Endothelial cell of umbilical vein (primary cell): ENCODE measurements around the gene GRM4. TPM values are rescaled to one million over a fixed set of nuclear protein-coding genes. Genes with fewer than 3 reads are reported as not detected.

Experiments
- BruUV-seq: library from RNA; stranded (reverse); fragments of 400-500 nt; replicated peaks from 2 replicates; lab custom pipeline; 2021; lab: Mats Ljungman, UMichigan
- CTCF ChIA-PET: fragments of 300-600, 350-600 bp; sonication (Branson Sonifier 250); formaldehyde crosslinking; loops from one replicate; lab custom pipeline; 2021; ENCODE audit warnings: antibody characterized with exemption, inconsistent platforms; lab: Charles Lee
- POLR2A ChIA-PET: fragments of 300-600, 350-600 bp; sonication (Branson Sonifier 250); formaldehyde crosslinking; loops from one replicate; lab custom pipeline; 2021; ENCODE audit warnings: antibody characterized with exemption, inconsistent platforms; lab: Charles Lee
- DNase-seq: peaks from one replicate; pipeline ENCODE4 v3.0.0-alpha.2; 2011; ENCODE audit warnings: low read depth, low spot score
- FAIRE-seq: peaks from 2 replicates; lab custom pipeline; 2011; peaks lifted over from hg19 to GRCh38; lab: Jason Lieb, UNC
- H2AFZ ChIP-seq: 2 replicates; pipeline ENCODE4 v1.6.0; 2012; ENCODE audit warnings: low read depth, low read length, control low read depth, inconsistent platforms
- H3K27ac ChIP-seq: 2 replicates; pipeline ENCODE4 v1.5.1; 2011; ENCODE audit warnings: low read depth, mild to moderate bottlenecking, control low read depth, low read length, moderate library complexity; ENCODE audit not compliant: insufficient read depth
- H3K27me3 ChIP-seq, 2 experiments: 2 replicates each; pipeline versions ENCODE4 v1.6.0 to v1.6.1; 2011; ENCODE audit warnings: low read length in 2 of 2, mixed read lengths in 1 of 2; ENCODE audit not compliant: control insufficient read depth in 2 of 2, insufficient read depth in 2 of 2
- H3K36me3 ChIP-seq, 2 experiments: 2 replicates in 1 of 2; 3 replicates in 1 of 2; pipeline ENCODE4 v1.5.1; 2011; ENCODE audit warnings: low read length in 2 of 2, mild to moderate bottlenecking in 1 of 2, moderate library complexity in 1 of 2; ENCODE audit not compliant: control insufficient read depth in 2 of 2, insufficient read depth in 2 of 2; ENCODE audit errors: extremely low read depth in 1 of 2
- H3K4me1 ChIP-seq: 3 replicates; pipeline ENCODE4 v1.5.1; 2011; ENCODE audit warnings: mild to moderate bottlenecking, low read length; ENCODE audit not compliant: control insufficient read depth, insufficient read depth; ENCODE audit errors: extremely low read depth
- H3K4me2 ChIP-seq: 2 replicates; pipeline ENCODE4 v1.6.1; 2011; ENCODE audit warnings: low read length, control low read depth, mixed read lengths; ENCODE audit not compliant: insufficient read depth
- H3K4me3 ChIP-seq, 3 experiments: fragments of 200-600 bp in 1 of 3; sonication (generic), shearing (Covaris generic) in 1 of 3; replicated peaks in 1 of 3; 2 replicates each; pipeline ENCODE4 v1.5.1; 2011 to 2016; ENCODE audit warnings: control low read depth in 3 of 3, low read length in 3 of 3, mild to moderate bottlenecking in 2 of 3, inconsistent platforms in 1 of 3, low read depth in 1 of 3, moderate library complexity in 1 of 3; ENCODE audit not compliant: insufficient read depth in 1 of 3
- H3K79me2 ChIP-seq: 2 replicates; pipeline ENCODE4 v1.6.0; 2012; ENCODE audit warnings: low read length, inconsistent platforms; ENCODE audit not compliant: control insufficient read depth, insufficient read depth
- H3K9ac ChIP-seq: replicated peaks from 2 replicates; pipeline ENCODE3; 2011; ENCODE audit warnings: low read length, control low read depth; ENCODE audit not compliant: insufficient read depth; ENCODE audit errors: extremely low read depth
- H3K9me1 ChIP-seq: replicated peaks from 3 replicates; pipeline ENCODE4 v1.6.0; 2011; ENCODE audit warnings: mild to moderate bottlenecking, low read length; ENCODE audit not compliant: control insufficient read depth, insufficient read depth; ENCODE audit errors: extremely low read depth
- H3K9me3 ChIP-seq: replicated peaks from 2 replicates; pipeline ENCODE4 v1.5.1; 2012; ENCODE audit warnings: low read length, inconsistent platforms; ENCODE audit not compliant: control insufficient read depth, insufficient read depth
- H4K20me1 ChIP-seq: replicated peaks from 2 replicates; pipeline ENCODE3; 2011; ENCODE audit warnings: mild to moderate bottlenecking, low read length; ENCODE audit not compliant: control insufficient read depth, insufficient read depth; ENCODE audit errors: extremely low read depth
- CTCF ChIP-seq, 2 donors: IDR thresholded peaks; 1 replicate in 1 of 2; 2 replicates in 1 of 2; pipeline ENCODE4 v1.5.1; 2011; ENCODE audit warnings: low read length in 2 of 2, mild to moderate bottlenecking in 2 of 2, moderate library complexity in 2 of 2, control low read depth in 1 of 2, inconsistent platforms in 1 of 2, low read depth in 1 of 2; ENCODE audit not compliant: insufficient read depth in 1 of 2; ENCODE audit errors: extremely low read depth in 1 of 2
- EZH2 ChIP-seq: IDR thresholded peaks from 2 replicates; pipeline ENCODE4 v1.6.1; 2012; ENCODE audit warnings: borderline replicate concordance, low read depth, mild to moderate bottlenecking, moderate library complexity, low read length, inconsistent platforms; ENCODE audit not compliant: severe bottlenecking
- FOS ChIP-seq: IDR thresholded peaks from 2 replicates; pipeline ENCODE4 v1.6.1; 2011; ENCODE audit warnings: mild to moderate bottlenecking, low read length, moderate library complexity, borderline replicate concordance; ENCODE audit not compliant: insufficient read depth
- GATA2 ChIP-seq: IDR thresholded peaks from 2 replicates; pipeline ENCODE4 v1.7.0; 2011; ENCODE audit warnings: low read depth, mild to moderate bottlenecking, moderate library complexity, mixed read lengths, low read length; ENCODE audit not compliant: insufficient read length, insufficient read depth
- JUN ChIP-seq: IDR thresholded peaks from 2 replicates; pipeline ENCODE4 v1.6.1; 2011; ENCODE audit warnings: borderline replicate concordance, low read depth; ENCODE audit not compliant: insufficient read length, insufficient read depth
- MYC ChIP-seq: IDR thresholded peaks from one replicate; pipeline ENCODE4 v1.6.1; 2011; ENCODE audit warnings: mild to moderate bottlenecking, low read depth, low read length
- POLR2A ChIP-seq: IDR thresholded peaks from 2 replicates; pipeline ENCODE4 v1.6.1; 2012; ENCODE audit warnings: low read depth, mild to moderate bottlenecking, control low read depth, low read length
- POLR2AphosphoS5 ChIP-seq: IDR thresholded peaks from 2 replicates; pipeline ENCODE4 v1.6.1; 2012; ENCODE audit warnings: low read depth, mild to moderate bottlenecking, control low read depth, low read length, moderate library complexity; ENCODE audit not compliant: insufficient read depth
- dilution Hi-C: fragments of 300-500 bp; cut with MboI; formaldehyde crosslinking; loops from one replicate; pipeline ENCODE4 v1.15.0; 2019; ENCODE audit warnings: low sequenced_read_pairs; ENCODE audit not compliant: extremely low pct_ligation_motif_present
- intact Hi-C: fragments of 100-400 bp; cut with micrococcal nuclease; formaldehyde crosslinking; loops from one replicate; pipeline ENCODE4 v1.10.0; 2022
- polyA plus RNA-seq, 4 experiments: library from polyadenylated mRNA; depleted of rRNA in 3 of 4; stranded (reverse) in 3 of 4; unstranded in 1 of 4; fragments of >200 nt; gene quantifications; 2 replicates each; pipeline versions ENCODE4 v1.2.1 to v1.2.3, GENCODE V29; 2011 to 2012; ENCODE audit warnings: missing spikeins in 1 of 4
- total RNA-seq: library from RNA; stranded (reverse); gene quantifications from 2 replicates; pipeline ENCODE4 v1.2.3, GENCODE V29; 2021
- TF ChIP-seq, protein P1 (sequence below): IDR thresholded peaks from 2 replicates; pipeline ENCODE4 v1.6.1; 2011; ENCODE audit not compliant: insufficient read depth, insufficient read length

The GRM4 gene
- total and polyA plus RNA-seq, 2 donors (not counting 3 experiments of a cell fraction or from before 2014, with no cell fraction given): 0.03 TPM; not detected in 1

- Histone ChIP-seq H3K9ac (no peak overlapping the region), H3K79me2 (no peaks in the 10 kb centered on the region), H3K9me3 (no peaks in the 10 kb centered on the region), H4K20me1 (no peaks in the 10 kb centered on the region), H3K4me2 (no peak overlapping the region), H3K4me1 (no peaks in the 10 kb centered on the region), H3K27me3 (no peaks in the 10 kb centered on the region), H3K4me3 (no peak overlapping the region), H3K27ac (no peak overlapping the region), H3K9me1 (no peaks in the 10 kb centered on the region), H3K36me3 (no peaks in the 10 kb centered on the region), H2AFZ (no peak overlapping the region)
- DNase-seq (no peak), FAIRE-seq (no peak)
- dilution Hi-C loops: no loop called here
- CTCF ChIA-PET: no interaction called here
- POLR2A ChIA-PET: no interaction called here
- no peak for TF ChIP-seq CTCF (IDR thresholded peaks at IDR 0.05; ENCODE audit: extremely low read depth in 1 of 2, insufficient read depth in 1 of 2, low read depth in 1 of 2, low read length in 2 of 2)
- TF ChIP-seq POLR2A: no peak
- TF ChIP-seq, protein P1, sequence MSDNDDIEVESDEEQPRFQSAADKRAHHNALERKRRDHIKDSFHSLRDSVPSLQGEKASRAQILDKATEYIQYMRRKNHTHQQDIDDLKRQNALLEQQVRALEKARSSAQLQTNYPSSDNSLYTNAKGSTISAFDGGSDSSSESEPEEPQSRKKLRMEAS: no peak
- no peak for TF ChIP-seq MYC
- TF ChIP-seq FOS: no peak
- TF ChIP-seq EZH2: no peak
- TF ChIP-seq POLR2AphosphoS5: no peak
- no peak for TF ChIP-seq GATA2
- no peak for TF ChIP-seq JUN
- BruUV-seq: no TSS peak
- intact Hi-C loops: no loop called here
Observed at GRCh38 chr6:34114695-34115402, 31.0 kb downstream of the GRM4 start.
